PC-9 (cell line): ENCODE data around the gene ACTN2. TPM values are rescaled to one million over a fixed set of nuclear protein-coding genes. Genes with fewer than 3 reads are reported as not detected.

Source experiments
- BruUV-seq: library from RNA; stranded (reverse); fragments of 400-500 nt; replicated peaks from 2 replicates; lab custom pipeline; 2021; lab: Mats Ljungman, UMichigan
- CTCF ChIA-PET: fragments of 300-600 bp; sonication (Branson Sonifier 250); formaldehyde crosslinking; loops from one replicate; lab custom pipeline; 2022; ENCODE audit warnings: antibody characterized with exemption; lab: Charles Lee
- POLR2A ChIA-PET: fragments of 300-600 bp; sonication (Branson Sonifier 250); formaldehyde crosslinking; loops from one replicate; lab custom pipeline; 2022; ENCODE audit warnings: antibody characterized with exemption; ENCODE audit not compliant: unreplicated experiment; lab: Charles Lee
- DNase-seq, 2 experiments: peaks; one replicate each; pipeline versions ENCODE4 v3.0.0 to v3.0.0-alpha.2; 2015 to 2022; ENCODE audit warnings: mixed read lengths in 1 of 2
- H2AFZ ChIP-seq: fragments of 200-600 bp; sonication (generic); 2 replicates; pipeline ENCODE4 v1.8.1; 2017; ENCODE audit warnings: antibody characterized with exemption
- H3F3A ChIP-seq: fragments of 200-600 bp; sonication (generic); 2 replicates; pipeline ENCODE4 v1.8.1; 2017; ENCODE audit warnings: antibody characterized with exemption, mild to moderate bottlenecking, low read depth; ENCODE audit not compliant: insufficient read depth
- H3K27ac ChIP-seq: fragments of 200-600 bp; sonication (generic); 2 replicates; pipeline ENCODE4 v1.6.1; 2016; ENCODE audit warnings: mixed run types
- H3K27me3 ChIP-seq: fragments of 200-600 bp; sonication (generic); 2 replicates; pipeline ENCODE4 v1.6.1; 2016; ENCODE audit warnings: low read depth, mixed run types; ENCODE audit not compliant: insufficient read depth
- H3K36me3 ChIP-seq: fragments of 200-600 bp; sonication (generic); 2 replicates; pipeline ENCODE4 v1.6.1; 2016; ENCODE audit warnings: low read depth, mixed run types
- H3K4me1 ChIP-seq: fragments of 200-600 bp; sonication (generic); replicated peaks from 2 replicates; pipeline ENCODE4 v1.6.1; 2016; ENCODE audit warnings: mixed run types; ENCODE audit not compliant: insufficient read depth
- H3K4me2 ChIP-seq: fragments of 200-600 bp; sonication (generic); 2 replicates; pipeline ENCODE4 v1.6.1; 2017; ENCODE audit warnings: mixed run types
- H3K4me3 ChIP-seq: fragments of 200-600 bp; sonication (generic); 2 replicates; pipeline ENCODE4 v1.6.1; 2016; ENCODE audit warnings: mixed run types
- H3K79me2 ChIP-seq: fragments of 200-600 bp; sonication (generic); 2 replicates; pipeline ENCODE4 v1.6.1; 2017; ENCODE audit warnings: low read depth, mixed run types
- H3K9me2 ChIP-seq: fragments of 200-600 bp; sonication (generic); 2 replicates; pipeline ENCODE4 v1.8.1; 2017; ENCODE audit warnings: mild to moderate bottlenecking; ENCODE audit not compliant: insufficient read depth
- H3K9me3 ChIP-seq: fragments of 200-600 bp; sonication (generic); 2 replicates; pipeline ENCODE4 v1.8.1; 2016; ENCODE audit warnings: low read depth; ENCODE audit not compliant: insufficient read depth
- H4K20me1 ChIP-seq: fragments of 200-600 bp; sonication (generic); 2 replicates; pipeline ENCODE4 v1.8.1; 2017; ENCODE audit not compliant: insufficient read depth
- EZH2 ChIP-seq: fragments of 200-600 bp; sonication (generic); IDR thresholded peaks from 2 replicates; pipeline ENCODE4 v1.8.0; 2017; ENCODE audit warnings: antibody characterized with exemption, low read depth
- intact Hi-C: fragments of 100-400 bp; cut with micrococcal nuclease; formaldehyde crosslinking; loops from one replicate; pipeline ENCODE4 v1.10.0; 2022; ENCODE audit not compliant: unreplicated experiment
- total RNA-seq: library from RNA; stranded (reverse); gene quantifications from 2 replicates; pipeline ENCODE4 v1.2.3, GENCODE V29; 2021
- TF ChIP-seq, protein P1 (sequence below): fragments of 200-600 bp; sonication (generic); conservative IDR thresholded peaks from 2 replicates; pipeline ENCODE4 v1.6.1; 2017; ENCODE audit warnings: mixed run types, antibody characterized with exemption, mild to moderate bottlenecking, moderate library complexity

ACTN2 gene
- total RNA-seq, 1 experiment from 2014 or later = not detected

DNA sequence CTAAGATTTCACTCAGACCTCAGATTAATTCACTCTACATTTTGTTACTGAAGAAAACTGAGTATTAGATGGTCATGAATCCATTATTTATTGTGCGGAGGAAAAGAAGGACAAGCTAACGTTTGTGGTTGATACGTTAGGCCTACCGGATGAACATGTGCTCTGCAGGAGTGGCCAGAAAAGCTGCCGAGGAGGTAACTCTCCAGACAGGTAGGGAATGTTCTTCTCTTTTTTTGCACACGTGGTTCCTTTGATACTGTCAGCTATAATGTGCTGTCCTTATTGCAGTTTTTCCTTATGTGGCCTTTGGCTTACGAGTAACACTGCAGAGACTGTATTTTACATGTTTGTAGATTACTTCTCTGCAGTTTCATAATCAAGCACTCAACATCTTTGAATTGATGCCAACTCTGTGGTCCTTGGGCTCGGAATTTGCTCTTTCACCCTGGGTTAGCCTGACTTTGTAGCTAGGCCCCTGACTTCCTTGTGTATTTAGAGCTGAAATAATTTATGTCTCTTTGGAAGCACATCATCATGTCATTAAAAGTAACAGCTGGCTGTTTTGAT is 122.3 kb downstream of the ACTN2 start:
- DNase-seq = no peak
- POLR2A ChIA-PET = no interaction called here

DNA sequence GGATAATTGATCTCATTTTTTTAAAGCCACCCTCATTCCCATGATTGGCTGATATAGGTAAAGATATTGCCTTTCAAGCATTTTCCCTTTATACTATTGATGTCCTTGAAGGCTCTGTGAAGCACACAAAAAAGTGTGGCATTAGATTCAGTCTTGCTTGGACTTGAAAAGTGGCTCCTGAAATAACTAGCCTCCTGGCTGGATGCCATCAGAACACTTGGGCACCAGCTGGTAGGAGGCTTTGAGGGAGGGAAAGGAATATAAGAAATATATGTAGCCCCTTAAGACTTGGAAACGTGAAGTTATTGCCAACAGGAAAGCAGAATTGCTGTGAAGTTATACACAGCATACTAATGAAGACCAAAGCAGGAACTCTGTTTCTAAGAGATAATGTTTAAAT is 122.8 kb downstream of the ACTN2 start:
- Histone ChIP-seq H3K79me2 (no peaks in the 10 kb centered on the region), H3K4me3 (no peak overlapping the region), H3K9me2 (no peaks in the 10 kb centered on the region), H3K27ac (no peak overlapping the region), H3K36me3 (0 out of 2 replicates have a peak, but pooled peaks cover 8% of the 10 kb centered on the region), H3F3A (no peaks in the 10 kb centered on the region), H3K4me1 (no peaks in the 10 kb centered on the region), H3K27me3 (no peaks in the 10 kb centered on the region), H3K4me2 (no peak overlapping the region), H3K9me3 (no peaks in the 10 kb centered on the region), H2AFZ (no peak overlapping the region), H4K20me1 (no peaks in the 10 kb centered on the region)
- CTCF ChIA-PET = no interaction called here
- POLR2A ChIA-PET = no interaction called here
- TF ChIP-seq, protein P1, sequence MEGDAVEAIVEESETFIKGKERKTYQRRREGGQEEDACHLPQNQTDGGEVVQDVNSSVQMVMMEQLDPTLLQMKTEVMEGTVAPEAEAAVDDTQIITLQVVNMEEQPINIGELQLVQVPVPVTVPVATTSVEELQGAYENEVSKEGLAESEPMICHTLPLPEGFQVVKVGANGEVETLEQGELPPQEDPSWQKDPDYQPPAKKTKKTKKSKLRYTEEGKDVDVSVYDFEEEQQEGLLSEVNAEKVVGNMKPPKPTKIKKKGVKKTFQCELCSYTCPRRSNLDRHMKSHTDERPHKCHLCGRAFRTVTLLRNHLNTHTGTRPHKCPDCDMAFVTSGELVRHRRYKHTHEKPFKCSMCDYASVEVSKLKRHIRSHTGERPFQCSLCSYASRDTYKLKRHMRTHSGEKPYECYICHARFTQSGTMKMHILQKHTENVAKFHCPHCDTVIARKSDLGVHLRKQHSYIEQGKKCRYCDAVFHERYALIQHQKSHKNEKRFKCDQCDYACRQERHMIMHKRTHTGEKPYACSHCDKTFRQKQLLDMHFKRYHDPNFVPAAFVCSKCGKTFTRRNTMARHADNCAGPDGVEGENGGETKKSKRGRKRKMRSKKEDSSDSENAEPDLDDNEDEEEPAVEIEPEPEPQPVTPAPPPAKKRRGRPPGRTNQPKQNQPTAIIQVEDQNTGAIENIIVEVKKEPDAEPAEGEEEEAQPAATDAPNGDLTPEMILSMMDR = no peak
- no peak for TF ChIP-seq EZH2
- intact Hi-C loops = no loop called here
- BruUV-seq = no TSS peak
- DNase-seq = no peak

More for the DNA sequence above, 122.3 kb downstream of the ACTN2 start:
- BruUV-seq = no TSS peak
- Histone ChIP-seq H3K4me3 (no peak overlapping the region), H3K4me2 (no peak overlapping the region), H3K27me3 (no peaks in the 10 kb centered on the region), H2AFZ (no peak overlapping the region), H3K4me1 (no peaks in the 10 kb centered on the region), H3K9me2 (no peaks in the 10 kb centered on the region), H3K27ac (no peak overlapping the region), H3K79me2 (no peaks in the 10 kb centered on the region), H3K9me3 (no peaks in the 10 kb centered on the region), H3K36me3 (0 out of 2 replicates have a peak, but pooled peaks cover 8% of the 10 kb centered on the region), H4K20me1 (no peaks in the 10 kb centered on the region), H3F3A (no peaks in the 10 kb centered on the region)
- TF ChIP-seq EZH2 = no peak
- TF ChIP-seq, protein P1 = no peak
- CTCF ChIA-PET = no interaction called here
- intact Hi-C loops = no loop called here

DNA sequence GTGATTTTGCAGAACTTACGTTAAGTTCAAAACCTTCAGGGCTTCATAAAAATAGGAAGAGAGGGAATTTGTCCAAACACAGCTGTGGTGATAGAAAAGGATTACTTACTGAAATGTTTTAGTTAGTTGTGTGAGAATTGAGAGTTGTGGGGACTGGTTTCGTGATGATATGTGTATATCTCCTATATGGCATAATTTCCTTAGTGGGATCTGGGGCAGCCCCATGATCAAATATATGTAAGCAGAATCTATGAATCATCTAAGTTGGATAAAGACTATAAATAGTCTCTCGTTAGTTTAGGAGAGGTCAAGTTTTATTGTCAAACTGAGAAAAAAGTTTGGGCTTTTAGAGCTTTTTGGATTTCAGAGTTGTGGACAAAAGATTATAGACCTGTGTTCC is 123.7 kb downstream of the ACTN2 start:
- no peak for TF ChIP-seq EZH2
- TF ChIP-seq, protein P1 = no peak
- no peak overlapping the region for H3K4me2 ChIP-seq
- ChIA-PET POLR2A (interaction anchor here (0.6 kb wide), 1 partner anchor 173 kb away, joined by 3 read pairs; no protein-coding TSS in a partner anchor), CTCF (no interaction called here)
- no peaks in the 10 kb centered on the region for H4K20me1 ChIP-seq
- no peak overlapping the region for H3K4me3 ChIP-seq
- no TSS peak for BruUV-seq
- H3F3A ChIP-seq = no peaks in the 10 kb centered on the region
- no peaks in the 10 kb centered on the region for H3K79me2 ChIP-seq
- 0 out of 2 replicates have a peak, but pooled peaks cover 8% of the 10 kb centered on the region for H3K36me3 ChIP-seq
- H3K27ac ChIP-seq = no peak overlapping the region
- no peaks in the 10 kb centered on the region for H3K27me3 ChIP-seq
- DNase-seq = no peak
- H2AFZ ChIP-seq = no peak overlapping the region
- no peaks in the 10 kb centered on the region for H3K9me2 ChIP-seq
- no peaks in the 10 kb centered on the region for H3K9me3 ChIP-seq
- no peaks in the 10 kb centered on the region for H3K4me1 ChIP-seq
- intact Hi-C loops = no loop called here
